Gastroesophageal sphincter (tissue), 3 donors: ENCODE data around the gene MYO3B.

Experiments
- EP300 ChIP-seq: sonication (generic); formaldehyde crosslinking; IDR thresholded peaks from one replicate; pipeline ENCODE4 v1.6.1; 2017; ENCODE audit warnings: antibody characterized with exemption, mild to moderate bottlenecking
- POLR2A ChIP-seq, 2 donors: fragments of 450-650 bp; IDR thresholded peaks; one replicate each; pipeline ENCODE4 v1.6.1; 2017; ENCODE audit warnings: antibody characterized with exemption in 2 of 2, mild to moderate bottlenecking in 2 of 2, moderate library complexity in 1 of 2
- POLR2AphosphoS5 ChIP-seq: sonication (generic); formaldehyde crosslinking; IDR thresholded peaks from one replicate; pipeline ENCODE4 v1.6.1; 2017; ENCODE audit warnings: antibody characterized with exemption
- TF ChIP-seq, protein P1 (sequence below), 4 experiments: fragments of 200-600 bp in 2 of 4; fragments of 450-650 bp in 2 of 4; sonication (generic) in 1 of 4; IDR thresholded peaks; one replicate each; pipeline ENCODE4 v1.5.1; 2017 to 2019; ENCODE audit warnings: antibody characterized with exemption in 4 of 4, mild to moderate bottlenecking in 2 of 4, moderate library complexity in 2 of 4

DNA sequence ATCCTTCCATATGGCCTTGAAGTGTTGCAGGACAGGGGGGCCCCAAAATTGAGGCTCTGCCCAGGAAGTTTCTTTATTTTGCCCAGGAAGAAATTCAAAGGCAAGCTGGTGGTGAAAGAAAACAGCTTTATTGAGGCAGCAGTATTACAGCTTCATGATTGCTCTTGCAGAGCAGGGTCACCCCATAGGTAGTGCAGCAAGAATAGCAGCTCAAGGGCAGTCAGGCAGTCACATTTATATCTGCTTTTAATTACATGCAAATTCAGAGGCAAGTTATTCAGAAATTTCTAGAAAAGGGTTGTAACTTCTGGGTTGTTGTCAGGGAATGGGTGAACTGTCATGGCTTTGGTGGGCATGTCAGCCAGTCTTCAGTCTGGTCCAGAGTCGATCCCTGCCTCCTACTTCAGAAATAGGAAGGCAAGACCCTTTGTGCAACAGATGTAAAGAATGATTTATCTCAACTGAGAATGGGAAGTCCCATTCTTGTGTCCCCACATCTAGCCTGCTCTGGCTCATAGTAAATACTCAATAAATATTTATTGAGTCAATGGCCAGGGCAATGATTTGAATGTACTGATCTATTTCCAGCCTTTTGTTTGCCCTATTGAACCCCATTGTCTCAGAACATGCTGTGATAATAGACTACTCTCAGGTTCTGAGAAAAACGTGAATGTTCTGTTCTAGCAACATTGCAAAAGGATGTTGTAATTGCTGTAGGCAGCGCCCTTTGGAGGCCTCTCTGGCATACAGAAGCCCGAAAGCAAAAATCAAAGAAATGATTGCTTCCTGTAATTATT is 129.8 kb downstream of the MYO3B start:
- TF ChIP-seq, protein P1, sequence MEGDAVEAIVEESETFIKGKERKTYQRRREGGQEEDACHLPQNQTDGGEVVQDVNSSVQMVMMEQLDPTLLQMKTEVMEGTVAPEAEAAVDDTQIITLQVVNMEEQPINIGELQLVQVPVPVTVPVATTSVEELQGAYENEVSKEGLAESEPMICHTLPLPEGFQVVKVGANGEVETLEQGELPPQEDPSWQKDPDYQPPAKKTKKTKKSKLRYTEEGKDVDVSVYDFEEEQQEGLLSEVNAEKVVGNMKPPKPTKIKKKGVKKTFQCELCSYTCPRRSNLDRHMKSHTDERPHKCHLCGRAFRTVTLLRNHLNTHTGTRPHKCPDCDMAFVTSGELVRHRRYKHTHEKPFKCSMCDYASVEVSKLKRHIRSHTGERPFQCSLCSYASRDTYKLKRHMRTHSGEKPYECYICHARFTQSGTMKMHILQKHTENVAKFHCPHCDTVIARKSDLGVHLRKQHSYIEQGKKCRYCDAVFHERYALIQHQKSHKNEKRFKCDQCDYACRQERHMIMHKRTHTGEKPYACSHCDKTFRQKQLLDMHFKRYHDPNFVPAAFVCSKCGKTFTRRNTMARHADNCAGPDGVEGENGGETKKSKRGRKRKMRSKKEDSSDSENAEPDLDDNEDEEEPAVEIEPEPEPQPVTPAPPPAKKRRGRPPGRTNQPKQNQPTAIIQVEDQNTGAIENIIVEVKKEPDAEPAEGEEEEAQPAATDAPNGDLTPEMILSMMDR (IDR thresholded peaks at IDR 0.05), result no peak
- TF ChIP-seq POLR2A (IDR thresholded peaks at IDR 0.05), result no peak
- no peak for TF ChIP-seq POLR2AphosphoS5
- no peak for TF ChIP-seq EP300
